Measurements from ENCODE around the gene TGFB1I1. TPM values are rescaled to one million over a fixed set of nuclear protein-coding genes. Genes with fewer than 3 reads are reported as not detected.
"Not testable (repeated sequence)": the region's sequence is repeated elsewhere in the genome, so short reads cannot be mapped to it uniquely, and the experiment has no call there.

The TGFB1I1 gene
- total RNA-seq, 1 experiment from 2014 or later, result 29.8 TPM

- DNase-seq (ENCODE audit: low spot score), result no peak
These were observed 15.9 kb downstream of the TGFB1I1 start for GRCh38 chr16:31487720-31488467.

- DNase-seq (ENCODE audit: low spot score), result no peak
These were observed 16.7 kb downstream of the TGFB1I1 start for GRCh38 chr16:31488468-31489297.

- DNase-seq (ENCODE audit: low spot score), result no peak
These were observed 17.3 kb downstream of the TGFB1I1 start for GRCh38 chr16:31489298-31489564.

GRCh38 chr16:31489616-31490584, 17.9 kb downstream of the TGFB1I1 start:
- DNase-seq (ENCODE audit: low spot score), result no peak

GRCh38 chr16:31491778-31492418, 19.9 kb downstream of the TGFB1I1 start:
- DNase-seq (ENCODE audit: low spot score), result no peak

- no peak for DNase-seq (ENCODE audit: low spot score)
These were observed 21.7 kb downstream of the TGFB1I1 start for GRCh38 chr16:31493506-31494125.

GRCh38 chr16:31496670-31497069, 24.7 kb downstream of the TGFB1I1 start:
- no peak for DNase-seq (ENCODE audit: low spot score)

- DNase-seq (ENCODE audit: low spot score), result no peak
These were observed 26.5 kb downstream of the TGFB1I1 start for GRCh38 chr16:31498493-31498892.

GRCh38 chr16:31499928-31500327, 28.0 kb downstream of the TGFB1I1 start:
- no peak for DNase-seq (ENCODE audit: low spot score)

GRCh38 chr16:31501226-31501965, 29.4 kb downstream of the TGFB1I1 start:
- DNase-seq (ENCODE audit: low spot score), result no peak

- DNase-seq (ENCODE audit: low spot score), result no peak
These were observed 30.0 kb downstream of the TGFB1I1 start for GRCh38 chr16:31501966-31502348.

- no peak for DNase-seq (ENCODE audit: low spot score)
These were observed 31.0 kb downstream of the TGFB1I1 start for GRCh38 chr16:31502981-31503380.

GRCh38 chr16:31503555-31503954, 31.6 kb downstream of the TGFB1I1 start:
- not testable (repeated sequence) for DNase-seq (ENCODE audit: low spot score)

- DNase-seq (ENCODE audit: low spot score), result no peak
These were observed 32.2 kb downstream of the TGFB1I1 start for GRCh38 chr16:31504159-31504558.

GRCh38 chr16:31505483-31505882, 33.5 kb downstream of the TGFB1I1 start:
- no peak for DNase-seq (ENCODE audit: low spot score)

GRCh38 chr16:31507617-31507928, 35.6 kb downstream of the TGFB1I1 start:
- DNase-seq (ENCODE audit: low spot score), result no peak

- peak; percentile 74 for DNase-seq (ENCODE audit: low spot score)
These were observed 36.2 kb downstream of the TGFB1I1 start, which contains the start of gene RUSF1 for GRCh38 chr16:31507929-31508705. Gene RUSF1 (minus strand): TSS chr16:31508391. CDS start chr16:31508373, 18 bp downstream.

- DNase-seq (ENCODE audit: low spot score), result peak; percentile 21
These were observed 36.8 kb downstream of the TGFB1I1 start for GRCh38 chr16:31508706-31509195.

GRCh38 chr16:31513126-31513525, 41.2 kb downstream of the TGFB1I1 start:
- peak; percentile 63 for DNase-seq (ENCODE audit: low spot score)

Measured in A172 (cell line).